ENCODE measurements around the gene SPTY2D1.
"Not testable (repeated sequence)": the region's sequence is repeated elsewhere in the genome, so short reads cannot be mapped to it uniquely, and the experiment has no call there.

Gene SPTY2D1

DNA sequence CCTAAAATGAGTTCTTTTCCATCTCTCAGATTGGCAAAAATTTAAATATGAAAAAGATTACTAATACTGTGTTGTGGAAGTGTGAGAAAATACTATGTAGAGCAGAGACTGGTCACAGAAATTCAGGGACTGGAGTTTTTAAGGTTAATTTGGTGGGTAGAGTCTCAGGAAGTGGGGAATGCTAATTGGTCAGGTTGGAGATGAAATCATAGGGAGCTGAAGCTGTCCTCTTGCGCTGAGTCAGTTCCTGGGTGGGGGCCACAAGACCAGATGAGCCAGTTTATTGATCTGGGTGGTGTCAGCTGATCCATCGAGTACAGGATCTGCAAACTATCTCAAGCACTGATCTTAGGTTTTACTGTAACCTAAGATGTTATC, 35.1 kb upstream of the SPTY2D1 start:
- H3K4me3 ChIP-seq (ENCODE audit: low read depth, low read length) = no peak overlapping the region
- TF ChIP-seq, protein P1, sequence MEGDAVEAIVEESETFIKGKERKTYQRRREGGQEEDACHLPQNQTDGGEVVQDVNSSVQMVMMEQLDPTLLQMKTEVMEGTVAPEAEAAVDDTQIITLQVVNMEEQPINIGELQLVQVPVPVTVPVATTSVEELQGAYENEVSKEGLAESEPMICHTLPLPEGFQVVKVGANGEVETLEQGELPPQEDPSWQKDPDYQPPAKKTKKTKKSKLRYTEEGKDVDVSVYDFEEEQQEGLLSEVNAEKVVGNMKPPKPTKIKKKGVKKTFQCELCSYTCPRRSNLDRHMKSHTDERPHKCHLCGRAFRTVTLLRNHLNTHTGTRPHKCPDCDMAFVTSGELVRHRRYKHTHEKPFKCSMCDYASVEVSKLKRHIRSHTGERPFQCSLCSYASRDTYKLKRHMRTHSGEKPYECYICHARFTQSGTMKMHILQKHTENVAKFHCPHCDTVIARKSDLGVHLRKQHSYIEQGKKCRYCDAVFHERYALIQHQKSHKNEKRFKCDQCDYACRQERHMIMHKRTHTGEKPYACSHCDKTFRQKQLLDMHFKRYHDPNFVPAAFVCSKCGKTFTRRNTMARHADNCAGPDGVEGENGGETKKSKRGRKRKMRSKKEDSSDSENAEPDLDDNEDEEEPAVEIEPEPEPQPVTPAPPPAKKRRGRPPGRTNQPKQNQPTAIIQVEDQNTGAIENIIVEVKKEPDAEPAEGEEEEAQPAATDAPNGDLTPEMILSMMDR (IDR thresholded peaks at IDR 0.05; ENCODE audit: low read depth, low read length) = no peak

DNA sequence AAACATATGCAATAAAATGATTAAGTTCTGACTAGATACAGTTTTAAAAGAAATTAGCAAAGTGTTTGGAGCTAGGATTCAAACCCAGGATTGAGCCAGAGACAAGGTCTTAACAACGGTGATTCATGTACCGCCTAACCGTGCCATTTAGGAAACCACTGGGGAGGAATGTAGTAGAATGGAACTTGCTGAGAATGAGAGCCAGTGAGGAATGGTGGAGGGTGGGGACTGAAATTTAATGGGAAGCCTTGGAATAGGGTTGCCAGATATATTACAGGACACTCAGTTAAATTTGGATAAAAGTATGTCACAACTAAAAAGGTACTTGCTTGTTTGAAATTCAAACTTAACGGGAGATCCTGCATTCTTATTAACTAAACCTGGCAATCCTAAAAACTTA, 34.0 kb upstream of the SPTY2D1 start:
- TF ChIP-seq, protein P1 (IDR thresholded peaks at IDR 0.05; ENCODE audit: low read depth, low read length) = no peak
- no peak overlapping the region for H3K4me3 ChIP-seq (ENCODE audit: low read depth, low read length)

DNA sequence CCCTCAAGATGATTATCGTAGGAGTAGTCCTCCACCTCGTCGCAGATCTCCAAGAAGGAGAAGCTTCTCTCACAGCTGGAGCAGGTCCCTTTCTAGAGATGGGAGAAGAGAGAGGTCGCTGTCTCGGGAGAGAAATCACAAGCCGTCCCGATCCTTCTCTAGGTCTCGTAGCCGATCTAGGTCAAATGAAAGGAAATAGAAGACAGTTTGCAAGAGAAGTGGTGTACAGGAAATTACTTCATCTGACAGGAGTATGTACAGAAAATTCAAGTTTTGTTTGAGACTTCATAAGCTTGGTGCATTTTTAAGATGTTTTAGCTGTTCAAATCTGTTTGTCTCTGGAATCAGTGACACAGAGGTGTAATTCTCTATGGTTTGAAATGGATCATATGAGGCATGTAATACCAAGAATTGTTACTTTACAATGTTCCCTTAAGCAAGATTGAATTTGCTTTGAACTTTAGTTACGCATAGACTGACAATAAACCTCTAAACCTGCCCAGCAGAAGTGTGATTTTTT, 31.3 kb upstream of the SPTY2D1 start:
- H3K4me3 ChIP-seq (ENCODE audit: low read depth, low read length) = not testable (repeated sequence)

DNA sequence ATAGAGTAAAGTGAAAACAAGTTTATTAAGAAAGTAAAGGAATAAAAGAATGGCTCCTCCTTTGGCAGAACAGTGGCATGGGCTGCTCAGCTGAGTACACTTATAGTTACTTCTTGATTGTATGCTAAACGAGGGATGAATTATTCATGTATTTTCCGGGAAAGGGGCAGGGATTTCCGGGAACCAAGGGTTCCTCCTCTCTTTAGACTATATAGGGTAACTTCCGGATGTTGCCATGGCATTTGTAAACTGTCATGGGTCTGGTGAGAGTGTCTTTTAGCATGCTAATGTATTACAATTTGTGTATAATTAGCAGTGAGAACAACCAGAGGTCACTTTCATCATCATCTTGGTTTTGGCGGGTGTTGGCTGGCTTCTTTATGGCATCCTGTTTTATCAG, 23.5 kb upstream of the SPTY2D1 start:
- no peak overlapping the region for H3K4me3 ChIP-seq (ENCODE audit: low read depth, low read length)
- TF ChIP-seq, protein P1 (IDR thresholded peaks at IDR 0.05; ENCODE audit: low read depth, low read length) = no peak

DNA sequence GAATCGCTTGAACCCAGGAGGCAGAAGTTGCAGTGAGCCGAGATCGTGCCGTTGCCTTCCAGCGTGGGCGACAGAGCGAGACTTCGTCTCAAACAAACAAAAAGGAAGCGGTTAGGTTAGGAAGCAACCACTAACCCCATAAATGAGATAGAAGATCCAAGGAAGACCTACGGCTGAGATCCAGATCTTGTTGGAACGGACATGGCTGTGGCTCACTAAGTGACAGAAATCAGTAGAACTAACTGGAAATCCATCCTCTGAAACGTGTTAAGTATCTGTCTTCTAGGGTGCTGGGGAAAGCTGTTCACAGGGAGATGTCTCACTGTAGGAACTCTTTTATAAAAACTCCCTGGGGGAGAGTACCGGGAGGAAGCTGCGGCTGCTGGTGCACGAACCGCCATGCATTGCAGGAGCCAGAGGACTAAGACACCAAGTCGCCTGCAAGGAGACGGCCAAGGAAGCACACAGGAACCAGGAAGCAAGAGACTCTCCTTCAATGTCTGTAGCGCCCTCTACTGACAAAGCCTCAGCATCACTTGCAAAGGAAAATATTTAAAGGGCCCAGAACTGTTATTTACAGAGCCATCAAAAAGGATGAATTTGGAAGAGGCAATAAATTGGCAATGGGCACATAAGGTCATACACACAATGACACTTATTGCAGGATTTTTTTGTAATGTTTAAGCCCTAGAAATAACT, 16.9 kb upstream of the SPTY2D1 start:
- no peak overlapping the region for H3K4me3 ChIP-seq (ENCODE audit: low read depth, low read length)
- TF ChIP-seq, protein P1 (IDR thresholded peaks at IDR 0.05; ENCODE audit: low read depth, low read length) = peak; percentile 57

DNA sequence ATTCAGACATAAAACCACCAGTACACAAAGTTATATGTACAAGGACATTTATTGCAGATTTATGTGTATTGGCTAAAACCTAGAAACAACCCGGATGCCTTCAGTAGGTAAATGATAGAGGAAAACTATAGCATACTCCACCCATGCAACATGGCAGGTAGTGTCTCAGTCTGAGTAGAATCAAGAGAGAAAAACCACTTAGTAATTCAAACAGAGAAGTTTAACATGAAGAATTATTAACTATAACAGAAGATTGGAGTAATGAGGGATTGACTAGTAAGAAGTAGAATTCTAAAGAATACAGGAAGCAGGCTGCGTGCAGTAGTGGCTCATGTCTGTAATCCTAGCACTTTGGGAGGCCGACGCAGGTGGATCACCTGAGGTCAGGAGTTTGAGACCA, 16.2 kb upstream of the SPTY2D1 start:
- no peak overlapping the region for H3K4me3 ChIP-seq (ENCODE audit: low read depth, low read length)
- TF ChIP-seq, protein P1 (IDR thresholded peaks at IDR 0.05; ENCODE audit: low read depth, low read length) = no peak

DNA sequence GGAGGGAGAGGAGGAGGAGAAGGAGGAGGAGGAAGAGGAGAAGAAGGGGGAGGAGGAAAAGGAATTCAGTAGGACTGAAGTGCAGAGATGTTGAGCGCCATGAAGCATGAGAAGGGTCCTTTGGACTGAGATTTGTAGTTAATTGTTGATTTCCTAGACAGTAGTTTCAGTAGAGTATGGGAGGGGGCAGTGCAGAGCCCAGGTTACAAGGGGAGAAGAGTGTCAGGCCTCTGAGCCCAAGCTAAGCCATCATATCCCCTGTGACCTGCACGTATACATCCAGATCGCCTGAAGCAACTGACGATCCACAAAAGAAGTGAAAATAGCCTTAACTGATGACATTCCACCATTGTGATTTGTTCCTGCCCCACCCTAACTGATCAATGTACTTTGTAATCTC, 8.9 kb upstream of the SPTY2D1 start:
- H3K4me3 ChIP-seq (ENCODE audit: low read depth, low read length) = not testable (repeated sequence)

DNA sequence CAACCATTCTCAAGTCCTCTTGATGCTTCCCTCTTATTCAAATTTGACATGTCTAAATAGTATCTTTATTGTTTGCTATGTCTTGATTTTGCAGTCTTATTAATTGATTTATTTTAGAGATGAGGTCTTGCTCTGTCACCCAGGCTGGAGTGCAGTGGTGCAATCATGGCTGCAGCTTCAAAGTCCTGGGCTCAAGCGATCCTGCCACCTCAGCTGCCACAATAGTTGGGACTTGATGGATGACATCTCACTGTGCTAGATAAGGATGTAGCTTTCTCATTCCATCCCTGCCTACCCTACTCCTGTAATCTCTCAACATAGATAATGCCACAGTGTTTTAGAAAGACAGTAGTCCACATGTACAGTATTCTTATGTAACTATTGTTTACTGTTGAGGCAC, 7.5 kb upstream of the SPTY2D1 start:
- TF ChIP-seq, protein P1 (IDR thresholded peaks at IDR 0.05; ENCODE audit: low read depth, low read length) = no peak
- no peak overlapping the region for H3K4me3 ChIP-seq (ENCODE audit: low read depth, low read length)

Data from WI38 (cell line).